NT2/D1 (cell line): Measurements from ENCODE around the gene TBC1D5.

ENCODE experiments used
- DNase-seq: peaks from one replicate; pipeline ENCODE4 v3.0.0-alpha.2; 2011; ENCODE audit warnings: low read depth, low spot score
- H3K27me3 ChIP-seq: 2 replicates; pipeline ENCODE4 v1.6.0; 2011; ENCODE audit warnings: mild to moderate bottlenecking; ENCODE audit not compliant: insufficient read length, insufficient read depth
- H3K36me3 ChIP-seq: 2 replicates; pipeline ENCODE4 v1.6.1; 2011; ENCODE audit warnings: mild to moderate bottlenecking, low read length, mixed read lengths; ENCODE audit not compliant: insufficient read depth, insufficient read length
- H3K4me1 ChIP-seq: 2 replicates; pipeline ENCODE4 v1.5.1; 2011; ENCODE audit not compliant: insufficient read depth, insufficient read length
- H3K4me3 ChIP-seq: 2 replicates; pipeline ENCODE4 v1.5.1; 2011; ENCODE audit warnings: low read depth; ENCODE audit not compliant: insufficient read length
- H3K9ac ChIP-seq: 2 replicates; pipeline ENCODE4 v1.6.0; 2011; ENCODE audit warnings: low read depth; ENCODE audit not compliant: insufficient read length
- H3K9me3 ChIP-seq: 2 replicates; pipeline ENCODE4 v1.5.1; 2011; ENCODE audit warnings: mild to moderate bottlenecking, low read length; ENCODE audit not compliant: insufficient read depth
- SUZ12 ChIP-seq: IDR thresholded peaks from 2 replicates; pipeline ENCODE4 v1.6.1; 2011; ENCODE audit not compliant: insufficient read length, insufficient read depth; ENCODE audit errors: extremely low read depth
- YY1 ChIP-seq: IDR thresholded peaks from 2 replicates; pipeline ENCODE4 v1.6.1; 2011; ENCODE audit not compliant: insufficient read length, insufficient read depth
- ZNF274 ChIP-seq: IDR thresholded peaks from 2 replicates; pipeline ENCODE4 v1.6.1; 2011; ENCODE audit warnings: mild to moderate bottlenecking, low read depth, low read length

Gene TBC1D5

DNA sequence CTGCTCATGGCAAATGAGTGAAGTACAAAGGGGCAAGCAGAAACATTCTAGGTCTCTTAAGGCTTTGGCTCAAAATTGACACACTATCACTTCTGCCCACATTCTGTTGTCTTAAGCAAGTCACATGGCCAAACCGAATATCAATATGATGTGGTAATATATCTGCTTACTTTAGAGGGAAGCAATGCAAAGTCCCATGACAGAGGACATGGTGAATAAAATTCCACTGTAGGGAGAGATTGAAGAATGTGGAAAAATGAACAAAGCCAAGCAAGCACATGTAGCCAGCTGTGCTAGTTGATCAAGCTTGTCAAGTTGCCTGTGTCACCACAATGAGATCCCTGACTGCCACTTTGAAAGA, 11.2 kb upstream of the TBC1D5 start:
- no peak overlapping the region for H3K9ac ChIP-seq
- no peaks in the 10 kb centered on the region for H3K36me3 ChIP-seq
- H3K27me3 ChIP-seq, result no peaks in the 10 kb centered on the region
- no peaks in the 10 kb centered on the region for H3K4me1 ChIP-seq
- no peak for DNase-seq
- H3K4me3 ChIP-seq, result no peak overlapping the region
- TF ChIP-seq YY1 (no peak), ZNF274 (no peak), SUZ12 (no peak)
- no peaks in the 10 kb centered on the region for H3K9me3 ChIP-seq

DNA sequence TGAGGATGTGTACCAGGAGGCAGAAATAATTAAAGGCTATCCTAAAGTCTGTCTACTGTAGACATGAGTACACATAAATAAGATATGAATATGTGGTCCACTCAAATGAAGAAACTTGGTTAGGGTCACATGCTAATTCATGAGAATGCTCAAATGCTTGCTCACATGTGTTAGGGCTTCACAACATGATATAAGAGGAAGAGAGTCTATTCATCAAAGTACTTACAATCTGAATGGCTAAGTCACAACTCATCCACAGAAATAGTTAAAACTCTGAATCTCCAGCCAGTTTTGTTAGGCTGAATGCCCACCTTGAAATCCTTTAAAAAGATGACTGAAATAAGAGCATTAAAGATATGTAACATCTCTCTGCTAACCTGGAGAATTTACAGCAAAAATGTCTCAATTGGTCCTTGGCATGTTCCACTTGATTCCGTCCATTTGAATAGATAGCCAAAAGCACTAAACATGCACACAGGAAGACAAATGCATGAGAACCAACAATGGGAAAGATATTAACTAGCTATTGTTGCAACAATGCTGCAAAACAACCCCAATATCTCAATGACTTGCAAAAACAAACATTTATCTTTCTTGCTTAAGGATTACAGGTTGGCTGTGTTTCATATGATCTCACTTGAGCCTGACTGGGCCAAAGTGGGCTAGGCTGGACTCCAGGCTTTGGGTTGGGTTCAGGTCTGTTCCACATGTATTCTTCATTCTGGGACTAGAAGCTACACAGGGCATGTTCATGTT, 10.6 kb upstream of the TBC1D5 start:
- TF ChIP-seq SUZ12 (no peak), YY1 (no peak), ZNF274 (no peak)
- Histone ChIP-seq H3K9ac (no peak overlapping the region), H3K4me1 (no peaks in the 10 kb centered on the region), H3K4me3 (no peak overlapping the region), H3K27me3 (no peaks in the 10 kb centered on the region), H3K36me3 (no peaks in the 10 kb centered on the region), H3K9me3 (no peaks in the 10 kb centered on the region)
- DNase-seq, result no peak

DNA sequence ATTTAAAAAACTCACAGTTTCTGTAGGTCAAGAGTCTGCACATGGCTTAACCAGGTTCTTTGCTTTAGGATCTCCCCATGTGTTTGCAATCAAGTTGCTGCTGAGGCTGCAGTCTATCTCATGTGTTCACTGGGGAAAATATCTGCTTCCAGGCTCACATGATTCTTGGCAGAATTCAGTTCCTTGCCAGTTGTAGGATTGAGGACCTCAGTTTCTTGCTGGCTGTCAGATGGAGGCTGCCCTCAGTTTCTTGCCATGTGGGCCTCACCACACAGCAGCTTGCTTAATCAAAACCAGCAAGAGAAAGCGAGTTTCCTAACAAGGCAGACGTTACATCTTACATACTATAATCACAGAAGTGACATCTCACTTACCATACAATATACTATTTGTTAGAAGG, 10.0 kb upstream of the TBC1D5 start:
- DNase-seq, result no peak
- no peaks in the 10 kb centered on the region for H3K27me3 ChIP-seq
- TF ChIP-seq ZNF274 (no peak), SUZ12 (no peak), YY1 (no peak)

DNA sequence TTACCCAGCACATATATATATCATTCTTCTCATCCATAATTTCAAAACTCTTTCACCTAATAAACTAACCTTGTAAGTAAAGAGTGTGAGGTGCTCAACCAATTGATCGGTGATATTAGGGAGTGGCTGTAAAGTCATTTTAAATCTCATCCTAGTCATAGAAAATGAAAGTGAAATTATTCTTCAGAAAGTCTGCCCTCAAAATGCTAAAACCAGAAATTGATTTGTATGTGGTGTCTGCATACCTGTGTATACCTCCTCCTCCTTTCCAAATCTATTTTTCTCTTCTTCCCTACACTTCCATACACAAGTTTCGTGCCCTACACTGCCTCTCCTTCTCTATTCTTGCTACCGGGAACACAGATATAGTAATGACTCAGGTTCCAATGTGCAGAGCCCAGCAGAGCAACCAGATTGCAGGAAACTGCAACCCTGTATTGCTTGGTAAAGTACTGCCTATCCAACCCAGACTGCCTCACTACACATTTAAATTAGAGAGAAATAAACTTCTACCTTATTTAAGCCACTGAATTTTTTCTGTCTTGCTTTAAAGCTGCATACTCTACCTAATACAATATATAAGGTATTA, 7.4 kb upstream of the TBC1D5 start:
- Histone ChIP-seq H3K9me3 (no peaks in the 10 kb centered on the region), H3K27me3 (no peaks in the 10 kb centered on the region), H3K36me3 (no peaks in the 10 kb centered on the region), H3K4me3 (no peak overlapping the region), H3K4me1 (no peaks in the 10 kb centered on the region), H3K9ac (no peak overlapping the region)
- no peak for DNase-seq
- TF ChIP-seq YY1, result no peak
- no peak for TF ChIP-seq ZNF274
- TF ChIP-seq SUZ12, result no peak

More for the DNA sequence above, 10.0 kb upstream of the TBC1D5 start:
- H3K4me1 ChIP-seq, result no peaks in the 10 kb centered on the region
- H3K9ac ChIP-seq, result no peak overlapping the region
- H3K36me3 ChIP-seq, result no peaks in the 10 kb centered on the region
- no peaks in the 10 kb centered on the region for H3K9me3 ChIP-seq
- no peak overlapping the region for H3K4me3 ChIP-seq

DNA sequence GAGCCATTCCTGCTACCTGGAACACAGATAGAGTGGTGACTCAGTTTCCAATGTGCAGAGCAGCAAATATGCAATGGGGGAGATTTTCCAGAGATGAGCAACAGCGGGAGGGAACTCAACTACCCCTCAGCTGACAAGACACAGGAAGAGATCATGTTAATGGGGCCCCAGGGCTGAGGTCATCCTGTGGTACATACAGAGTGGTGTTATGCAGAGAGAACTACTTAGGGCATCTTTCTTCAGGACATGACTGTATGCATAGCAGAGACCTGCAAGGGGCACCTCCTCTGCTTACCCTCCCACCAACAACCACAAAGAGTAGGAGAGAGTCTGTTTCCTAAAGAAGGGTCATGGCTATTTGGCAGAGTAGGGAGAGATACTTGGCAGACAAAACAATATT, 6.8 kb upstream of the TBC1D5 start:
- no peak for DNase-seq
- no peak for TF ChIP-seq ZNF274
- no peak for TF ChIP-seq SUZ12
- TF ChIP-seq YY1, result no peak
- no peak overlapping the region for H3K4me3 ChIP-seq
- no peaks in the 10 kb centered on the region for H3K9me3 ChIP-seq
- H3K4me1 ChIP-seq, result no peaks in the 10 kb centered on the region
- no peaks in the 10 kb centered on the region for H3K27me3 ChIP-seq
- no peak overlapping the region for H3K9ac ChIP-seq
- H3K36me3 ChIP-seq, result no peaks in the 10 kb centered on the region

DNA sequence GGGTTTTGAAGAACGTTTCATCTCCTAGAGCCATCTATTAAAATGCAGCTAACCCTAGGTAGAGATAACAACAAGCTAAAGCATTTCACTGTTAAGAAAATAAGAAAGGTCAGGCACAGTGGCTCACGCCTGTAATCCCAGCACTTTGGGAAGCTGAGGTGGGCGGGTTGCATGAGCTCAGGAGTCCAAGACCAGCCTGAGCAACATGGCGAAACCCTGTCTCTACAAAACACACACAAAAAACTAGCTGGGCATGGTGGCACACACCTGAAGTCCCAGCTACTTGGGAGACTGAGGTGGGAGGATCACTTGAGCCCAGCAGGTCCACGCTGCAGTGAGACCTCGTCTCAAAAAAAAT, 5.4 kb upstream of the TBC1D5 start:
- no peak for DNase-seq
- Histone ChIP-seq H3K9ac (no peak overlapping the region), H3K27me3 (no peaks in the 10 kb centered on the region), H3K4me1 (no peaks in the 10 kb centered on the region), H3K4me3 (no peak overlapping the region), H3K36me3 (no peaks in the 10 kb centered on the region), H3K9me3 (no peaks in the 10 kb centered on the region)
- TF ChIP-seq ZNF274, result no peak
- no peak for TF ChIP-seq SUZ12
- TF ChIP-seq YY1, result no peak

DNA sequence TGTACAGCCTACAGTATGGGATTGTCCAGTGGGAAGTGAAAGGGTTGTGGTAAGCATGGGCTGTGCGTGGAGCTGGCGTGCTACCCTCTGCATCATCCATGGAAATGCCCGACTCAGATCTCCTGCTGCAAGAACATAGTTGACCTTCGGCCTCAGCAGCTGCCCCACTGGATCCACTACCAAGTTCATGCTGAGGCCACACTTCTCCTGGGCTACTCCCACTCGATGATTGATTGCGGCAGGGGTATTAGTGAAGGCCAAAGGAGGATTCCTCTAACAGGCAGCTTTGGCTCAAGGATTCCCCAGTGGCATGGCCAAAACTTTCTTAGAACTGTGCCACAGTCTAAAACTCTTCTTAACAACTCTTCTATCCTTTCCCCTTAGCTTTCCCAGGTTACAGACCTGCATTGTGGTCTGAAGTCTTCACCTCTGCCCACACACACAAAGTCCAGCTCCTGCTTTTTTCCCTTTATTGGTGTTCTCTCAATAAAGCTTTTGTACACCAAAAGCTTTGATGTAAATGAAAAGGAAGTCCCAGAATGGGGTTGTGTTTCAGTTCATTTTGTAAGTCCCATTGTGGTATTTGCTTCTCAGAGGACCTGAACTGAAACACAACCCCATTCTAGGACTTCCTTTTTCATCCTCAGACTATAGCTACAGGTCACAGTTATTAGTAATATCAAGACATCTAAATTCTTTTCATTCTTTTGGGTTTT, 4.9 kb upstream of the TBC1D5 start:
- H3K4me3 ChIP-seq, result no peak overlapping the region
- H3K9me3 ChIP-seq, result no peaks in the 10 kb centered on the region
- no peaks in the 10 kb centered on the region for H3K27me3 ChIP-seq
- no peak for TF ChIP-seq YY1
- TF ChIP-seq ZNF274, result no peak
- TF ChIP-seq SUZ12, result no peak
- no peaks in the 10 kb centered on the region for H3K36me3 ChIP-seq
- H3K9ac ChIP-seq, result no peak overlapping the region
- H3K4me1 ChIP-seq, result no peaks in the 10 kb centered on the region
- DNase-seq, result no peak
